GM21381 (cell line): ENCODE results near the gene HMX3.

Experiments used
- ATAC-seq: cut with Tn5 transposase; IDR thresholded peaks from one replicate; pipeline ENCODE4 v1.9.1; 2021; ENCODE audit warnings: mild to moderate bottlenecking, moderate library complexity; ENCODE audit not compliant: unreplicated experiment

Gene HMX3

GRCh38 chr10:123134343-123134914, 1.3 kb upstream of the HMX3 start:
- no peak for ATAC-seq

GRCh38 chr10:123134915-123135414, 805 bp upstream of the HMX3 start:
- no peak for ATAC-seq

- ATAC-seq, result no peak
These were observed 543 bp downstream of the HMX3 start for GRCh38 chr10:123136221-123136805.

GRCh38 chr10:123136806-123137642, 1.3 kb downstream of the HMX3 start:
- no peak for ATAC-seq

- no peak for ATAC-seq
These were observed 3.4 kb downstream of the HMX3 start for GRCh38 chr10:123139165-123139520.

- no peak for ATAC-seq
These were observed 3.9 kb downstream of the HMX3 start for GRCh38 chr10:123139521-123140163.

GRCh38 chr10:123140164-123140982, 4.6 kb downstream of the HMX3 start:
- ATAC-seq, result no peak

- no peak for ATAC-seq
These were observed 5.2 kb downstream of the HMX3 start for GRCh38 chr10:123140983-123141390.

GRCh38 chr10:123141791-123142700, 6.3 kb downstream of the HMX3 start:
- no peak for ATAC-seq

- no peak for ATAC-seq
These were observed 7.0 kb downstream of the HMX3 start for GRCh38 chr10:123142701-123143161.

- ATAC-seq, result no peak
These were observed 7.5 kb downstream of the HMX3 start for GRCh38 chr10:123143162-123143824.

GRCh38 chr10:123143825-123144168, 8.0 kb downstream of the HMX3 start:
- ATAC-seq, result no peak

- no peak for ATAC-seq
These were observed 9.1 kb downstream of the HMX3 start for GRCh38 chr10:123144697-123145541.

- ATAC-seq, result no peak
These were observed 9.8 kb downstream of the HMX3 start for GRCh38 chr10:123145542-123146012.

- ATAC-seq, result no peak
These were observed 10.5 kb downstream of the HMX3 start for GRCh38 chr10:123146013-123146893.

- no peak for ATAC-seq
These were observed 11.3 kb downstream of the HMX3 start for GRCh38 chr10:123146894-123147634.
